Activated CD8-positive, alpha-beta T cell treated with anti-CD3 and anti-CD28 coated beads, Interleukin-2, amount 10 ng/mL, durations not matched to agents 7 days and 5 days (primary cell): ENCODE data around the gene CHST11. TPM values are rescaled to one million over a fixed set of nuclear protein-coding genes. Genes with fewer than 3 reads are reported as not detected.
A peak's percentile ranks its signal among the peaks of the same experiment; 100 is the strongest.
"Not testable (repeated sequence)": the region's sequence is repeated elsewhere in the genome, so short reads cannot be mapped to it uniquely, and the experiment has no call there.

Experiments
- ATAC-seq: fragments of 150-1000 bp; cut with Tn5 transposase; one replicate; pipeline ENCODE4 v1.10.0; 2021; ENCODE audit warnings: moderate library complexity
- CTCF ChIA-PET: fragments of 350-600 bp; sonication (Branson Sonifier 250); formaldehyde crosslinking; loops from one replicate; lab custom pipeline; 2021; ENCODE audit warnings: antibody characterized with exemption; lab: Charles Lee
- POLR2A ChIA-PET: fragments of 350-600 bp; sonication (Branson Sonifier 250); formaldehyde crosslinking; loops from one replicate; lab custom pipeline; 2021; ENCODE audit warnings: antibody characterized with exemption; lab: Charles Lee
- DNase-seq: peaks from one replicate; pipeline ENCODE4 v3.0.0-alpha.2; 2020
- H3K27ac Mint-ChIP-seq: one replicate; pipeline ENCODE4 v1.8.0; 2021; ENCODE audit warnings: mild to moderate bottlenecking, mixed read lengths
- H3K27me3 Mint-ChIP-seq: one replicate; pipeline ENCODE4 v1.8.0; 2021; ENCODE audit warnings: low read depth, mixed read lengths
- H3K36me3 Mint-ChIP-seq: one replicate; pipeline ENCODE4 v1.8.0; 2021; ENCODE audit warnings: low read depth, mixed read lengths
- H3K4me1 Mint-ChIP-seq: one replicate; pipeline ENCODE4 v1.8.0; 2021; ENCODE audit warnings: low read depth, mixed read lengths
- H3K4me3 Mint-ChIP-seq: one replicate; pipeline ENCODE4 v1.8.0; 2021; ENCODE audit warnings: mild to moderate bottlenecking, mixed read lengths
- H3K9me3 Mint-ChIP-seq: one replicate; pipeline ENCODE4 v1.8.0; 2022; ENCODE audit warnings: mixed read lengths; ENCODE audit not compliant: insufficient read depth
- total RNA-seq, 2 experiments: library from RNA; stranded (reverse); gene quantifications; one replicate each; pipeline ENCODE4 v1.2.3, GENCODE V29; 2021

CHST11 gene
- total RNA-seq, 2 experiments from 2014 or later, result 82.1 to 85.2 TPM

GRCh38 chr12:104602406-104602805 lies 145.7 kb downstream of the CHST11 start:
- H3K27me3 Mint-ChIP-seq, result no peaks in the 10 kb centered on the region
- H3K4me1 Mint-ChIP-seq, result peaks cover 60% of the 10 kb centered on the region
- H3K36me3 Mint-ChIP-seq, result peaks cover 52% of the 10 kb centered on the region
- H3K27ac Mint-ChIP-seq, result no peak overlapping the region
- H3K4me3 Mint-ChIP-seq, result no peak overlapping the region
- CTCF ChIA-PET, result no interaction called here
- POLR2A ChIA-PET, result no interaction called here
- ATAC-seq, result no peak
- no peak for DNase-seq
- no peaks in the 10 kb centered on the region for H3K9me3 Mint-ChIP-seq

- ATAC-seq (no peak), DNase-seq (no peak)
- H3K4me3 Mint-ChIP-seq, result no peak overlapping the region
- POLR2A ChIA-PET, result no interaction called here
- H3K27me3 Mint-ChIP-seq, result no peaks in the 10 kb centered on the region
- H3K9me3 Mint-ChIP-seq, result no peaks in the 10 kb centered on the region
- peaks cover 60% of the 10 kb centered on the region for H3K4me1 Mint-ChIP-seq
- CTCF ChIA-PET, result interaction anchor here (3.0 kb wide), 1 partner anchor 221 kb away, joined by 18 read pairs; no protein-coding TSS in a partner anchor
- peaks cover 54% of the 10 kb centered on the region for H3K36me3 Mint-ChIP-seq
- H3K27ac Mint-ChIP-seq, result no peak overlapping the region
Observed at GRCh38 chr12:104602896-104603295, 146.1 kb downstream of the CHST11 start.

- CTCF ChIA-PET, result interaction anchor here (0.6 to 3.0 kb wide), 5 partner anchors 21 to 222 kb away, joined by 3 to 18 read pairs (median 5); partner anchors contain the start of gene CHST11
- Mint-ChIP-seq H3K27ac (peak overlapping the region; percentile 74), H3K27me3 (no peaks in the 10 kb centered on the region), H3K4me1 (peaks cover 60% of the 10 kb centered on the region), H3K9me3 (no peaks in the 10 kb centered on the region), H3K4me3 (no peak overlapping the region), H3K36me3 (peaks cover 58% of the 10 kb centered on the region)
- ATAC-seq (no peak), DNase-seq (no peak)
- POLR2A ChIA-PET, result interaction anchor here (1.0 to 1.7 kb wide), 2 partner anchors 33 to 35 kb away, joined by 3 to 10 read pairs; no protein-coding TSS in a partner anchor
Observed at GRCh38 chr12:104603545-104603973, 146.8 kb downstream of the CHST11 start.

GRCh38 chr12:104604070-104604994 lies 147.6 kb downstream of the CHST11 start:
- peak; percentile 72 for ATAC-seq
- peak; percentile 52 for DNase-seq
- H3K27ac Mint-ChIP-seq, result peak overlapping the region; percentile 74
- peaks cover 61% of the 10 kb centered on the region for H3K36me3 Mint-ChIP-seq
- ChIA-PET POLR2A (interaction anchor here (1.0 to 1.7 kb wide), 2 partner anchors 34 to 36 kb away, joined by 3 to 10 read pairs; no protein-coding TSS in a partner anchor), CTCF (interaction anchor here (0.6 to 3.0 kb wide), 6 partner anchors 21 to 223 kb away, joined by 3 to 18 read pairs (median 4); partner anchors contain the start of gene CHST11)
- no peak overlapping the region for H3K4me3 Mint-ChIP-seq
- H3K9me3 Mint-ChIP-seq, result no peaks in the 10 kb centered on the region
- peaks cover 60% of the 10 kb centered on the region for H3K4me1 Mint-ChIP-seq
- no peaks in the 10 kb centered on the region for H3K27me3 Mint-ChIP-seq

GRCh38 chr12:104604995-104605675 lies 148.4 kb downstream of the CHST11 start:
- no peaks in the 10 kb centered on the region for H3K27me3 Mint-ChIP-seq
- peak overlapping the region; percentile 74 for H3K27ac Mint-ChIP-seq
- H3K4me1 Mint-ChIP-seq, result peaks cover 53% of the 10 kb centered on the region
- DNase-seq (no peak), ATAC-seq (no peak)
- peaks cover 61% of the 10 kb centered on the region for H3K36me3 Mint-ChIP-seq
- no peaks in the 10 kb centered on the region for H3K9me3 Mint-ChIP-seq
- ChIA-PET CTCF (interaction anchor here (0.8 to 3.0 kb wide), 4 partner anchors 22 to 223 kb away, joined by 4 to 18 read pairs (median 6); no protein-coding TSS in a partner anchor), POLR2A (interaction anchor here (1.7 kb wide), 1 partner anchor 35 kb away, joined by 10 read pairs; no protein-coding TSS in a partner anchor)
- no peak overlapping the region for H3K4me3 Mint-ChIP-seq

GRCh38 chr12:104605685-104606084 lies 148.9 kb downstream of the CHST11 start:
- H3K36me3 Mint-ChIP-seq, result peaks cover 59% of the 10 kb centered on the region
- peaks cover 49% of the 10 kb centered on the region for H3K4me1 Mint-ChIP-seq
- no peak overlapping the region for H3K27ac Mint-ChIP-seq
- POLR2A ChIA-PET, result no interaction called here
- no peaks in the 10 kb centered on the region for H3K27me3 Mint-ChIP-seq
- CTCF ChIA-PET, result interaction anchor here (2.3 to 3.0 kb wide), 2 partner anchors 36 to 224 kb away, joined by 8 to 18 read pairs; no protein-coding TSS in a partner anchor
- ATAC-seq, result no peak
- no peak overlapping the region for H3K4me3 Mint-ChIP-seq
- H3K9me3 Mint-ChIP-seq, result no peaks in the 10 kb centered on the region
- DNase-seq, result no peak

GRCh38 chr12:104608998-104609397 lies 152.2 kb downstream of the CHST11 start:
- H3K27me3 Mint-ChIP-seq, result no peaks in the 10 kb centered on the region
- no peak for ATAC-seq
- H3K4me1 Mint-ChIP-seq, result peaks cover 21% of the 10 kb centered on the region
- peaks cover 46% of the 10 kb centered on the region for H3K36me3 Mint-ChIP-seq
- H3K4me3 Mint-ChIP-seq, result no peak overlapping the region
- H3K27ac Mint-ChIP-seq, result no peak overlapping the region
- DNase-seq, result no peak
- no peaks in the 10 kb centered on the region for H3K9me3 Mint-ChIP-seq
- ChIA-PET POLR2A (no interaction called here), CTCF (interaction anchor here (1.2 kb wide), 1 partner anchor 152 kb away, joined by 3 read pairs; the partner anchor contains the start of gene CHST11)

GRCh38 chr12:104609445-104609844 lies 152.7 kb downstream of the CHST11 start:
- peaks cover 16% of the 10 kb centered on the region for H3K4me1 Mint-ChIP-seq
- ATAC-seq (no peak), DNase-seq (no peak)
- no peak overlapping the region for H3K4me3 Mint-ChIP-seq
- H3K9me3 Mint-ChIP-seq, result no peaks in the 10 kb centered on the region
- ChIA-PET CTCF (interaction anchor here (0.9 to 1.7 kb wide), 3 partner anchors 39 to 228 kb away, joined by 3 to 7 read pairs (median 3); partner anchors contain the start of gene CHST11), POLR2A (interaction anchor here (0.7 kb wide), 1 partner anchor 54 kb away, joined by 3 read pairs; no protein-coding TSS in a partner anchor)
- no peak overlapping the region for H3K27ac Mint-ChIP-seq
- H3K27me3 Mint-ChIP-seq, result no peaks in the 10 kb centered on the region
- H3K36me3 Mint-ChIP-seq, result peaks cover 42% of the 10 kb centered on the region

- CTCF ChIA-PET, result interaction anchor here (0.9 to 1.7 kb wide), 2 partner anchors 41 to 229 kb away, joined by 3 to 7 read pairs; no protein-coding TSS in a partner anchor
- Mint-ChIP-seq H3K27ac (no peak overlapping the region), H3K4me1 (peaks cover 11% of the 10 kb centered on the region), H3K27me3 (no peaks in the 10 kb centered on the region), H3K36me3 (peaks cover 40% of the 10 kb centered on the region), H3K9me3 (no peaks in the 10 kb centered on the region), H3K4me3 (no peak overlapping the region)
- ATAC-seq (no peak), DNase-seq (no peak)
- POLR2A ChIA-PET, result no interaction called here
Observed at GRCh38 chr12:104610513-104611235, 153.9 kb downstream of the CHST11 start.

- Mint-ChIP-seq H3K4me1 (peaks cover 7% of the 10 kb centered on the region), H3K4me3 (no peak overlapping the region), H3K27me3 (no peaks in the 10 kb centered on the region), H3K9me3 (no peaks in the 10 kb centered on the region), H3K27ac (no peak overlapping the region), H3K36me3 (peaks cover 36% of the 10 kb centered on the region)
- ChIA-PET POLR2A (no interaction called here), CTCF (no interaction called here)
- ATAC-seq (no peak), DNase-seq (no peak)
Observed at GRCh38 chr12:104611671-104612070, 154.9 kb downstream of the CHST11 start.

- peaks cover 35% of the 10 kb centered on the region for H3K36me3 Mint-ChIP-seq
- H3K27me3 Mint-ChIP-seq, H3K9me3 Mint-ChIP-seq, ATAC-seq, H3K4me1 Mint-ChIP-seq, CTCF ChIA-PET, POLR2A ChIA-PET, H3K27ac Mint-ChIP-seq, H3K4me3 Mint-ChIP-seq, DNase-seq: not testable (repeated sequence)
Observed at GRCh38 chr12:104613372-104613771, 156.6 kb downstream of the CHST11 start.
